H1 (cell line): Measurements from ENCODE around the gene C5. TPM values are rescaled to one million over a fixed set of nuclear protein-coding genes. Genes with fewer than 3 reads are reported as not detected.

Experiments used
- CTCF ChIA-PET: fragments of 300-600 bp; sonication (Branson Sonifier 250); formaldehyde crosslinking; loops from one replicate; lab custom pipeline; 2021; ENCODE audit not compliant: partially characterized antibody; lab: Charles Lee
- POLR2A ChIA-PET: fragments of 300-600 bp; sonication (Branson Sonifier 250); formaldehyde crosslinking; loops from one replicate; lab custom pipeline; 2021; ENCODE audit warnings: inconsistent platforms; ENCODE audit not compliant: partially characterized antibody; lab: Charles Lee
- DNase-seq, 2 experiments: peaks; one replicate each; pipeline versions ENCODE4 v3.0.0 to v3.0.0-alpha.2; 2010 to 2022; ENCODE audit warnings: low spot score in 2 of 2, low read depth in 1 of 2, mixed read lengths in 1 of 2
- FAIRE-seq: peaks from 2 replicates; lab custom pipeline; 2011; peaks lifted over from hg19 to GRCh38; lab: Jason Lieb, UNC
- H2AFZ ChIP-seq: 2 replicates; pipeline ENCODE4 v1.8.1; 2012; ENCODE audit warnings: low read length, inconsistent platforms
- H2AK5ac ChIP-seq: 2 replicates; pipeline ENCODE4 v1.6.1; 2013; ENCODE audit warnings: low read depth, low read length
- H2BK120ac ChIP-seq: replicated peaks from 2 replicates; pipeline ENCODE3; 2013; ENCODE audit warnings: low read depth, low read length, inconsistent platforms
- H2BK12ac ChIP-seq: 2 replicates; pipeline ENCODE4 v1.6.1; 2013; ENCODE audit warnings: low read depth, low read length
- H2BK15ac ChIP-seq: 2 replicates; pipeline ENCODE4 v1.6.1; 2013; ENCODE audit warnings: low read length
- H2BK20ac ChIP-seq: 2 replicates; pipeline ENCODE4 v1.6.1; 2013; ENCODE audit warnings: low read length
- H2BK5ac ChIP-seq: 2 replicates; pipeline ENCODE4 v1.6.1; 2013; ENCODE audit warnings: low read depth, low read length
- H3K14ac ChIP-seq: 2 replicates; pipeline ENCODE4 v1.6.1; 2013; ENCODE audit warnings: inconsistent platforms; ENCODE audit not compliant: insufficient read length
- H3K18ac ChIP-seq: 2 replicates; pipeline ENCODE4 v1.6.1; 2013; ENCODE audit warnings: low read length; ENCODE audit errors: extremely low read depth
- H3K23ac ChIP-seq: 2 replicates; pipeline ENCODE4 v1.6.1; 2013; ENCODE audit warnings: inconsistent platforms; ENCODE audit not compliant: insufficient read length
- H3K23me2 ChIP-seq: 2 replicates; pipeline ENCODE4 v1.6.1; 2013; ENCODE audit warnings: low read depth, low read length
- H3K27ac ChIP-seq: 2 replicates; pipeline ENCODE4 v1.6.1; 2011; ENCODE audit warnings: low read depth, low read length, inconsistent platforms
- H3K27me3 ChIP-seq, 4 experiments: replicated peaks in 1 of 4; 1 replicate in 1 of 4; 2 replicates in 3 of 4; pipeline versions ENCODE4 v1.6.1 to v1.8.1; 2011 to 2013; ENCODE audit warnings: low read length in 3 of 4, mild to moderate bottlenecking in 3 of 4, inconsistent platforms in 2 of 4, mixed read lengths in 2 of 4, moderate library complexity in 1 of 4; ENCODE audit not compliant: control insufficient read depth in 3 of 4, insufficient read depth in 3 of 4; ENCODE audit errors: extremely low read depth in 1 of 4
- H3K36me3 ChIP-seq, 4 experiments: 2 replicates each; pipeline versions ENCODE4 v1.6.1 to v1.8.1; 2011 to 2013; ENCODE audit warnings: mild to moderate bottlenecking in 4 of 4, low read length in 3 of 4, moderate library complexity in 2 of 4, control low read depth in 1 of 4, inconsistent platforms in 1 of 4; ENCODE audit not compliant: insufficient read depth in 4 of 4, control insufficient read depth in 2 of 4
- H3K4ac ChIP-seq: replicated peaks from 2 replicates; pipeline ENCODE3; 2013; ENCODE audit warnings: low read length, low read depth, mixed read lengths, inconsistent platforms; ENCODE audit not compliant: insufficient read length
- H3K4me1 ChIP-seq, 4 experiments: replicated peaks in 1 of 4; 1 replicate in 1 of 4; 2 replicates in 3 of 4; pipeline versions ENCODE4 v1.6.1 to v1.8.1; 2011 to 2013; ENCODE audit warnings: low read length in 3 of 4, inconsistent platforms in 2 of 4, mixed read lengths in 1 of 4; ENCODE audit not compliant: insufficient read depth in 4 of 4, control insufficient read depth in 3 of 4
- H3K4me2 ChIP-seq, 2 experiments: 2 replicates each; pipeline versions ENCODE4 v1.6.1 to v1.8.1; 2011 to 2013; ENCODE audit warnings: low read depth in 2 of 2, low read length in 2 of 2, control low read depth in 1 of 2, inconsistent platforms in 1 of 2, mild to moderate bottlenecking in 1 of 2; ENCODE audit not compliant: insufficient read depth in 1 of 2
- H3K4me3 ChIP-seq, 4 experiments: fragments of 200-600, 300-600 bp in 1 of 4; sonication (generic), shearing (Covaris generic), sonication (Bioruptor Twin) in 1 of 4; 2 replicates each; pipeline versions ENCODE4 v1.5.1 to v1.8.1; 2011 to 2016; ENCODE audit warnings: low read length in 4 of 4, low read depth in 3 of 4, control low read depth in 2 of 4, inconsistent platforms in 2 of 4, mild to moderate bottlenecking in 2 of 4, mixed read lengths in 1 of 4, moderate library complexity in 1 of 4; ENCODE audit not compliant: insufficient read depth in 2 of 4; ENCODE audit errors: extremely low read depth in 1 of 4
- H3K56ac ChIP-seq: replicated peaks from 2 replicates; pipeline ENCODE3; 2013; ENCODE audit warnings: low read depth, mild to moderate bottlenecking, mixed read lengths, low read length, inconsistent platforms; ENCODE audit not compliant: insufficient read length
- H3K79me1 ChIP-seq: 2 replicates; pipeline ENCODE4 v1.6.1; 2013; ENCODE audit warnings: low read depth, low read length, control low read depth
- H3K79me2 ChIP-seq, 2 experiments: 2 replicates each; pipeline versions ENCODE4 v1.6.1 to v1.8.1; 2012 to 2013; ENCODE audit warnings: low read length in 2 of 2, mild to moderate bottlenecking in 2 of 2, inconsistent platforms in 1 of 2; ENCODE audit not compliant: insufficient read depth in 2 of 2, control insufficient read depth in 1 of 2
- H3K9ac ChIP-seq, 4 experiments: replicated peaks in 1 of 4; 1 replicate in 1 of 4; 2 replicates in 3 of 4; pipeline versions ENCODE4 v1.6.1 to v1.8.1; 2011 to 2013; ENCODE audit warnings: low read depth in 3 of 4, low read length in 3 of 4, control low read depth in 2 of 4, mild to moderate bottlenecking in 2 of 4, moderate library complexity in 2 of 4, inconsistent platforms in 1 of 4; ENCODE audit errors: extremely low read depth in 1 of 4
- H3K9me3 ChIP-seq, 2 experiments: 2 replicates each; pipeline versions ENCODE4 v1.6.1 to v1.8.1; 2012 to 2013; ENCODE audit warnings: mild to moderate bottlenecking in 2 of 2, moderate library complexity in 2 of 2, control low read depth in 1 of 2, inconsistent platforms in 1 of 2, low read depth in 1 of 2, low read length in 1 of 2, mixed read lengths in 1 of 2; ENCODE audit not compliant: insufficient read depth in 2 of 2
- H4K20me1 ChIP-seq, 2 experiments: replicated peaks in 1 of 2; 2 replicates each; pipeline versions ENCODE3 to v1.8.1; 2011 to 2013; ENCODE audit warnings: inconsistent platforms in 2 of 2, low read length in 2 of 2, mild to moderate bottlenecking in 1 of 2; ENCODE audit not compliant: insufficient read depth in 2 of 2, control insufficient read depth in 1 of 2
- H4K5ac ChIP-seq: 2 replicates; pipeline ENCODE4 v1.6.1; 2013; ENCODE audit warnings: low read length, low read depth, mixed read lengths, inconsistent platforms; ENCODE audit not compliant: insufficient read length
- H4K8ac ChIP-seq: 2 replicates; pipeline ENCODE4 v1.8.0; 2013; ENCODE audit warnings: mild to moderate bottlenecking, moderate library complexity, low read length, inconsistent platforms; ENCODE audit not compliant: insufficient read depth; ENCODE audit errors: extremely low read depth
- H4K91ac ChIP-seq: replicated peaks from 2 replicates; pipeline ENCODE3; 2013; ENCODE audit warnings: low read length, mixed read lengths, inconsistent platforms; ENCODE audit not compliant: insufficient read length
- FOSL1 ChIP-seq: IDR thresholded peaks from 2 replicates; pipeline ENCODE4 v1.6.1; 2011; ENCODE audit warnings: mild to moderate bottlenecking, low read depth, low read length, moderate library complexity; ENCODE audit not compliant: insufficient read depth
- KDM1A ChIP-seq: fragments of 200-600, 300-600 bp; sonication (generic); IDR thresholded peaks from 2 replicates; pipeline ENCODE4 v1.7.1; 2016; ENCODE audit warnings: mild to moderate bottlenecking, low read length, borderline replicate concordance
- KDM4A ChIP-seq: IDR thresholded peaks from one replicate; pipeline ENCODE4 v1.7.1; 2012; ENCODE audit warnings: low read depth, mild to moderate bottlenecking, moderate library complexity, low read length, inconsistent platforms; ENCODE audit not compliant: severe bottlenecking
- KDM5A ChIP-seq: fragments of 200-600 bp; IDR thresholded peaks from 2 replicates; pipeline ENCODE4 v1.7.1; 2012; ENCODE audit warnings: mild to moderate bottlenecking, low read length, inconsistent platforms, mixed read lengths
- MAFK ChIP-seq: IDR thresholded peaks from 2 replicates; pipeline ENCODE4 v1.6.1; 2012; ENCODE audit warnings: low read depth, mild to moderate bottlenecking, improper control_type of control experiment, low read length
- POLR2AphosphoS5 ChIP-seq: IDR thresholded peaks from 2 replicates; pipeline ENCODE4 v1.6.1; 2011; ENCODE audit warnings: low read depth, low read length
- SIN3A ChIP-seq, 2 experiments: IDR thresholded peaks in 1 of 2; conservative IDR thresholded peaks in 1 of 2; 2 replicates each; pipeline ENCODE4 v1.6.1; 2011 to 2012; ENCODE audit warnings: low read length in 2 of 2, improper control_type of control experiment in 1 of 2, low read depth in 1 of 2, mild to moderate bottlenecking in 1 of 2
- SIRT6 ChIP-seq: IDR thresholded peaks from one replicate; pipeline ENCODE4 v1.7.1; 2012; ENCODE audit warnings: low read length, inconsistent platforms
- SUZ12 ChIP-seq: fragments of 200-600 bp; sonication (generic); IDR thresholded peaks from 2 replicates; pipeline ENCODE4 v1.6.1; 2012; ENCODE audit warnings: mild to moderate bottlenecking, inconsistent platforms, low read length, moderate library complexity, mixed read lengths
- WGBS, 2 experiments: shearing (Covaris generic) in 1 of 2; methylation state at CpG; one replicate each; pipeline versions ENCODE4 v1.1.6 to v1.1.7; 2013 to 2015; ENCODE audit warnings: low lambda C conversion rate in 2 of 2, mixed read lengths in 2 of 2, inconsistent platforms in 1 of 2, low coverage in 1 of 2, missing lambda C conversion rate in 1 of 2; ENCODE audit not compliant: insufficient replicate concordance in 2 of 2, insufficient coverage in 1 of 2, insufficient read length in 1 of 2; ENCODE audit errors: extremely low coverage in 1 of 2, missing lambda C conversion rate in 1 of 2; 5-methylcytosine and 5-hydroxymethylcytosine counted together
- polyA plus RNA-seq, 7 experiments: library from polyadenylated mRNA; depleted of rRNA in 3 of 7; stranded (reverse) in 5 of 7; unstranded in 2 of 7; fragments of >200 nt in 5 of 7; fragments of 200-250 nt in 2 of 7; gene quantifications; 1 replicate in 5 of 7; 2 replicates in 1 of 7; 4 replicates in 1 of 7; pipeline versions ENCODE4 v1.2.1 to v1.2.3, GENCODE V29; 2011 to 2013; ENCODE audit warnings: missing spikeins in 2 of 7, mixed read lengths in 2 of 7
- total RNA-seq: library from RNA; stranded (reverse); fragmentation: NEBNext Ultra II Directional; extraction: Animal tissue kit (Norgen Biotek cat#: 25700); gene quantifications from 2 replicates; pipeline ENCODE4 v1.2.1, GENCODE V29; 2021

Gene C5
- total and polyA plus RNA-seq, 2 of the 8 experiments (the other 6 are each of a cell fraction or from before 2014, with no cell fraction given) = 0.24 to 0.35 TPM

DNA sequence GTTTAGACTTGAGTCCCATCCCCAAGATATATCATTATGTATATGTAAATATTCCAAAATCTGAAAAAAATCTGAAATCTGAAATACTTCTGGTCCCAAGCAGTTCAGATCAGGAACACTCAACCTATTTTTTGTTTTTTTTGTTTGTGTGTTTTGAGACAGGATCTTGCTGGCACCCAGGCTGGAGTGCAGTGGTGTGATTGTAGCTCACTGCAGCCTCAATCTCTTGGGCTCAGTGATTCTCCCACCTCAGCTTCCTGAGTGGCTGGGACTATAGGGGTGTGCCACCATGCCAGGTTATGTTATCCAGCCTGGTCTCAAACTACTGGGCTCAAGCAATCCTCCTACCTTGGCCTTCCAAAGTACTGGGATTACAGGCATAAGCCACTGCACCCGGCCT, 72.8 kb downstream of the C5 start:
- FAIRE-seq = no peak
- CTCF ChIA-PET = interaction anchor here (0.9 to 1.2 kb wide), 2 partner anchors 9 to 55 kb away, joined by 3 to 4 read pairs; no protein-coding TSS in a partner anchor

More for the DNA sequence above, 72.8 kb downstream of the C5 start:
- no peak overlapping the region for H3K4me2 ChIP-seq
- H2AFZ ChIP-seq = no peak overlapping the region
- no peaks in the 10 kb centered on the region for H3K9me3 ChIP-seq
- H3K14ac ChIP-seq = no peak overlapping the region
- TF ChIP-seq SIRT6 (no peak), MAFK (no peak), SIN3A (conservative IDR thresholded peaks at IDR 0.05 in 1 of 2, IDR thresholded peaks at IDR 0.05 in 1 of 2; ENCODE audit: low read depth in 1 of 2, low read length in 2 of 2) (no peak), KDM5A (no peak), POLR2AphosphoS5 (no peak), FOSL1 (no peak), KDM4A (no peak), SUZ12 (no peak), KDM1A (no peak)
- no peak overlapping the region for H3K4me3 ChIP-seq
- H3K23me2 ChIP-seq = no peaks in the 10 kb centered on the region
- H4K8ac ChIP-seq = no peak overlapping the region
- H2BK12ac ChIP-seq = no peak overlapping the region
- H3K56ac ChIP-seq = no peak overlapping the region
- H3K18ac ChIP-seq = no peak overlapping the region
- H4K5ac ChIP-seq = no peak overlapping the region
- no peak for DNase-seq
- no peaks in the 10 kb centered on the region for H3K36me3 ChIP-seq
- H2BK120ac ChIP-seq = no peak overlapping the region
- WGBS, 2 experiments = 82% methylated on average over 1 of the region's 1 CpG; no CpG with 5 or more reads in 1 of the 2 experiments
- no peaks in the 10 kb centered on the region for H3K79me1 ChIP-seq
- no peak overlapping the region for H3K4ac ChIP-seq
- peaks cover 0 to 2% (median 0%) of the 10 kb centered on the region in 4 experiments; a peak in 1 of 7 replicates for H3K4me1 ChIP-seq
- no peak overlapping the region for H3K27ac ChIP-seq
- H2BK5ac ChIP-seq = no peak overlapping the region
- POLR2A ChIA-PET = no interaction called here
- H2BK20ac ChIP-seq = no peak overlapping the region
- no peak overlapping the region for H2BK15ac ChIP-seq
- no peaks in the 10 kb centered on the region for H4K20me1 ChIP-seq
- H3K27me3 ChIP-seq = no peaks in the 10 kb centered on the region
- H3K23ac ChIP-seq = no peak overlapping the region
- no peaks in the 10 kb centered on the region for H3K79me2 ChIP-seq
- no peak overlapping the region for H2AK5ac ChIP-seq
- no peak overlapping the region for H3K9ac ChIP-seq
- H4K91ac ChIP-seq = no peak overlapping the region
